NCI-H187 treated with DMSO at 0.1 percent for 48 hours (cell line): ENCODE results near the gene PACS1.
"Not testable (repeated sequence)": the region's sequence is repeated elsewhere in the genome, so short reads cannot be mapped to it uniquely, and the experiment has no call there.

Source experiments
- DNase-seq: peaks from one replicate; lab custom pipeline; 2025; lab: John Stamatoyannopoulos, UW

The PACS1 gene

GRCh38 chr11:66069715-66070603, at the start of gene PACS1:
Gene PACS1, plus strand, starts transcription at chr11:66070272. Its CDS starts 215 bp downstream, at chr11:66070487.
- DNase-seq: no peak

GRCh38 chr11:66020618-66021357, 49.3 kb upstream of the PACS1 start:
- DNase-seq: no peak

DNA sequence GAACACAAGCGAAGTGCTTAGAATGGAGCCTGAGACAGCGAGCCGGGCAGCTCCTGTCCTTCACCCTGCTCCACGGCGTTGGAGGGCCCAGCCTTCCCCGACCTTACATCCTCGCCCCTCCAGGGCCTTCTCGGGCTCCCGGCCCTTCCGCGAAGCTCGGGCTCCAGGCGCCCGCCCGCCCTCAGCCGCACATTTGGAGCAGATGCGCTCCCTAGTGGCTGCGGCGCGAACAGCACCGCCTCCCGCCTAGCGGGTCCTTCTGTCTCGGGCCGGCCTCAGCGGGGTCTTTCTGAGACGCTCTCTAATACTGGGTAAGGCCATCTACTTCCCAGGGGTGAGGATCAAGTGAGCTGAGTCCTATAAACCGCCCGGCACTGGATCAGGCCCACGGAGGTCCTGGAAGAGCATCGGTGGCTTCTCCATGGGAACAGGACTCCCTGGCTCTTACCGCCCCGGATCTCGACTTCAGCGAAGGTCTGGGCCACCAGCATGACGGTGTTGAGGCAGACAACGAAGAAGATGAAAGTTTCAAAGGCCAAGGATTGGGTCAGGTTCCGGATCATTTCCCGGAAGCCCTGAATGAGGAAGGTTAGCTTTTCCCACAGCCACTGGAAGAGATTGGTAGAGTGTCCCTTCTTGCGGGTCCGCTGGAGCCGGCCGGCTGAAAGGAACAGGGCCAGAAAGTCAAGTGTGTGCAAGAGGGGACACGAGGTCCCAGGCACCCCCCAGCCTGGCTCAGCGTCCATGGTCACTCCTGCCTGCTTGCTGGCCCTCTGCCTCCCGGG, 47.5 kb upstream of the PACS1 start:
- DNase-seq: no peak

DNA sequence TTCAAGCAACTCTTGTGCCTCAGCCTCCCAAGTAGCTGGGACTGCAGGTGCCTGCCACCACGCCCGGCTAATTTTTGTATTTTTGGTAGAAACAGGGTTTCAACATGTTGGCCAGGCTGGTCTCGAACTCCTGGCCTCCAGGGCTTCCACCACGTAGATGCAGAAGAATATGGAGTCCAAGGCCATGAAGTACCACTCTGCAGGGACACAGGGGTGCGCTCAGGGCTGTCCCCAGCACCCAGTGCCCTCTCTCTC, 47.0 kb upstream of the PACS1 start:
- DNase-seq: not testable (repeated sequence)

- no peak for DNase-seq
These were observed 44.0 kb upstream of the PACS1 start, which contains the start of gene CATSPER1 for GRCh38 chr11:66026017-66026529. Gene CATSPER1, minus strand, starts transcription at chr11:66026479. Its CDS starts 100 bp downstream, at chr11:66026379.

DNA sequence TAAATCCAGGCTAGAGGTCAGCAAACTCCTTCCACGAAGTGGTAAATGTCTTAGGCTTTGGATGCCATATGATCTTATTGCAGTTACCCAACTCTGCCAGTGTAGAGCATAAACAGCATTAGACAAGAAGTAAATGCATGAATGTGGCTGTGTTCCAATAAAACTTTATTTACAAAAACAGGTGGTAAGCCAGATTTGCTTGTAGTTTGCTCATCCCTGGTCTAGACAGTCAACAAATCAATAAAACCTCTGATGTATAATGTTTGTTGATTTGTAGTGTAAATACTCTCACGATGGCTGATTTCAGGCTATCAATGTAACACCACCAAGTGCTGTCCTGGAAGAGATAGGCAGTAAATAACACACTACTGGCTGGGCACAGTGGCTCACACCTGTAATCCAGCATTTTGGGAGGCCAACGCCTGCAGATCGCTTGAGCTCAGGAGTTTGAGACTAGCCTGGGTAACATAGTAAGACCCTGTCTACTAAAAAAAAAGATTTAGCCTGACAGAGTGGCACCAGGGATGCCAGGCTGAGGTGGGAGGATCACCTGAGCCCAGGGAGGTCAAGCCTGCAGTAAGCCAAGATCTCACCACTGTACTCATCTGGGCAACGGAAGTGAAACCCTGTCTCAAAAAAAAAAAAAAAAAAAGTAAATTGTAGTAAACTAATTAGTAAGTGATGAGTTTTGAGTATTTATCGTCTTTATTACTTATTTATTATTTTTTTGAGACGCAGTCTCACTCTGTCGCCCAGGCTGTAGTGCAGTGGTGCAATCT, 36.9 kb upstream of the PACS1 start:
- no peak for DNase-seq

DNA sequence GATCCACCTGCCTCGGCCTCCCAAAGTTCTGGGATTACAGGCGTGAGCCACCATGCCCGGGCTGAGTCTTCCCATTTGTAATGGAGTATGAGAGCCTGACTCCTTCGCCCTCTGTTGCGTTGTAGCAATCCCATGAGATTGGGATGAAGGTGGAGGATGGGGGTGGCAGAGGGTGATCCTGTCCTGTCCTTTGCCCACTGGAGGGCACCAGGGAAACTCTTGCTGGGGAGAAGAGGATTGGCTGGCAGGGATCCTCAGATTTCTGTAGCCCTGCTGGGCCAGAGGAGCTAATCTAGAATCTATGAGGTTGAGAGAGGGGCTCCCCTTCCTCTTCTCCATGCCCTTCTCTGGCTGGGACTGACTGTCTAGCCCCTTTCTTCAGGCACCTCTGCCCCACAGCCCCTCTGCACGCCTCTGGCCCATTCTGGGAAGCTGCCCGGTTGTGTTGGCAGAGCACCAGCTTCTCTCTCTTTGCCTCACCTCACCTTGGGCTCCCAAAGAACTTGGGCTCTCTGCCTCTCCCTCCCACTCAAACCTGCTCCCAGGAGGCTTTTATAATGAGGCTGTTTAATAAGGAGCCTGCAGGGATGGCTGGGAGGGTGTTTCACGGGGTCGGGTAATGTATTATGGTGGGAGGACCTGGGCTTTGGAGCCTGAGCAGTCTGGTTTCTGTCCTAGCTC, 34.3 kb upstream of the PACS1 start:
- no peak for DNase-seq

GRCh38 chr11:66036334-66036710, 33.8 kb upstream of the PACS1 start:
- no peak for DNase-seq

GRCh38 chr11:66037327-66037726, 32.7 kb upstream of the PACS1 start:
- DNase-seq: no peak

DNA sequence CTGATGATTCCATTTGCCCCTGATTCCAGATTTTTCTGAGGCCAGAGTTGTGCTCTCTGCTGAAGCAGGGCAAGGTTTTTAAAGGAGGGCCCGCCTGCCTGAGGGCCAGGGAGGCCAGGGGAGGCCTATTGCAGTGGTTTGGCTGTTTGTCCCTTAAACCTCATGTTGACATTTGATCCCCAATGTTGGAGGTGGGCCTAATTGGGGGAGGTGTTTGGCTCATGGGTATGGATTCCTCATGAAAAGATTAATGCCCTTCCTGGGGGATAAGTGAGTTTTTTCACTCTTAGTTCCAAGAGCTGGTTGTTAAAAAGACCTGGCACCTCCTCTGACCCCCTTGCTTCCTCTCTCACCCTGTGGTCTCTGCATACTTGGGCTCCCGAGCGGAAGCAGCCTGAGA, 30.3 kb upstream of the PACS1 start:
- no peak for DNase-seq

- DNase-seq: no peak
These were observed 27.7 kb upstream of the PACS1 start for GRCh38 chr11:66042227-66042995.

GRCh38 chr11:66042996-66043906, 26.8 kb upstream of the PACS1 start:
- DNase-seq: no peak

GRCh38 chr11:66044757-66045156, 25.3 kb upstream of the PACS1 start:
- no peak for DNase-seq

GRCh38 chr11:66045177-66045639, 24.9 kb upstream of the PACS1 start:
- peak; percentile 42 for DNase-seq

- DNase-seq: no peak
These were observed 23.2 kb upstream of the PACS1 start for GRCh38 chr11:66046901-66047300.

DNA sequence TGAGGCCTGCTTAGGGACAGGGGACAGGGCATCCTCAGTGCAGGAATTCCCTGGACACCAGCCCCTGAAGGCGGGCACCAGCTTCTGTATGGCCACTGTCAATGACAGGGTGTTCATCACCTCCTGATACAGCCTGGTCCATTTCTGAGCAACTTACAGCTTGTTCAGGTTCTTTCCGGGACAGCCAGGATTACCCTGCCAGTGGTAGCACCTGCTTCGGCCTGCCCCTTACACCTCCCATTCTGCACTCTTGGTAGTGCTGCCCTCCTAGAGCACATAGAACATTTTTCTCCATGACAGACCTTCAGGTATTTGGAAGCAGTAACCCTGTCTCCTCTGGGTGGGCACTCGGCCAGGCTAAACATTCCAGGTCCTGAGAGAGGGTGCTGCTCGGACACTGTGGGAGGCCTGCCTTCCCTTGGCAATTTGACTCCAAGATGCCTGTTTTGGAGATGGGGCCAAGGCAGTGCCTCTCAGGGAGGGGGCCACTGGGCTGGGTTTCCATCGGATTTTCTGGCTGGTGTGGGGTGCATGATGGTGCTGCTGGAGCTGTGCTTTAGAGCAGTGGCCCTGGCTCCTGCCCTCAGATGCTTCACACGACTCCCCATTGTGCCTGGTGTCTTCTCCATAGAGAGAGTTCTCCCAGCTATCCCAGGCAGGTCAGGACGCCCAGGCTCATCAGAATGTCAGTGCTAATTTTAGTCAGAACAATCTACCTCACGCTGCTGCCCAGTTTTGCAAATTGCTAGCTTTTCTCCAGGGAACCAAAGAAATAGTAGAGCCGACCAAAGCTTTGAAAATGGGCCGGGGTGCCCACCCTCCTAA, 22.3 kb upstream of the PACS1 start:
- DNase-seq: no peak

GRCh38 chr11:66048547-66049323, 21.3 kb upstream of the PACS1 start, which contains the start of gene GAL3ST3:
Gene GAL3ST3, minus strand, starts transcription at chr11:66049161. Its CDS starts 3,746 bp downstream, at chr11:66045415.
- no peak for DNase-seq
